HepG2 (cell line): Measurements from ENCODE around the gene LUZP1. TPM values are rescaled to one million over a fixed set of nuclear protein-coding genes. Genes with fewer than 3 reads are reported as not detected.

Experiments used
- NONO ChIP-seq, 2 experiments: fragments of 450-650 bp in 1 of 2; sonication (generic) in 1 of 2; formaldehyde crosslinking in 1 of 2; IDR thresholded peaks in 1 of 2; conservative IDR thresholded peaks in 1 of 2; 2 replicates each; pipeline versions ENCODE4 v1.6.1 to v1.8.0; 2017 to 2022; ENCODE audit warnings: mild to moderate bottlenecking in 1 of 2, missing genetic modification reagents in 1 of 2, moderate library complexity in 1 of 2
- ZNF782 ChIP-seq: sonication (generic); formaldehyde crosslinking; IDR thresholded peaks from 2 replicates; pipeline ENCODE4 v1.4.0; 2020; ENCODE audit warnings: missing genetic modification reagents, mild to moderate bottlenecking, borderline replicate concordance
- polyA plus RNA-seq, 8 experiments: library from polyadenylated mRNA; depleted of rRNA in 3 of 8; stranded (reverse) in 7 of 8; unstranded in 1 of 8; fragments of >200 nt; fragmentation: Illumina TruSeq in 4 of 8; extraction: Trizol in 4 of 8; gene quantifications; 2 replicates each; pipeline versions ENCODE4 v1.2.1 to v1.2.3, GENCODE V29; 2011 to 2016; ENCODE audit warnings: low read depth in 4 of 8, missing spikeins in 1 of 8, mixed read lengths in 1 of 8; ENCODE audit not compliant: insufficient read depth in 1 of 8
- total RNA-seq, 5 experiments: library from RNA; depleted of rRNA; stranded (reverse); fragments of >200 nt; fragmentation: Illumina TruSeq; extraction: Trizol; gene quantifications; 2 replicates each; pipeline ENCODE4 v1.2.3, GENCODE V29; 2016; ENCODE audit warnings: low read depth in 1 of 5
- TF ChIP-seq, protein P1 (sequence below): sonication (generic); formaldehyde crosslinking; IDR thresholded peaks from 2 replicates; pipeline ENCODE4 v1.5.0; 2020; ENCODE audit warnings: missing genetic modification reagents
- TF ChIP-seq, protein P2 (sequence below): sonication (generic); formaldehyde crosslinking; IDR thresholded peaks from 2 replicates; pipeline ENCODE4 v1.9.0; 2021; ENCODE audit warnings: missing genetic modification reagents, borderline replicate concordance
- TF ChIP-seq, protein P3 (sequence below): sonication (generic); formaldehyde crosslinking; IDR thresholded peaks from 2 replicates; pipeline ENCODE4 v1.5.1; 2020; ENCODE audit warnings: missing genetic modification reagents, mild to moderate bottlenecking, borderline replicate concordance

The LUZP1 gene
- total and polyA plus RNA-seq, 2 of the 13 experiments (the other 11 are each of a cell fraction or from before 2014, with no cell fraction given): 6.9 to 12.7 TPM

DNA sequence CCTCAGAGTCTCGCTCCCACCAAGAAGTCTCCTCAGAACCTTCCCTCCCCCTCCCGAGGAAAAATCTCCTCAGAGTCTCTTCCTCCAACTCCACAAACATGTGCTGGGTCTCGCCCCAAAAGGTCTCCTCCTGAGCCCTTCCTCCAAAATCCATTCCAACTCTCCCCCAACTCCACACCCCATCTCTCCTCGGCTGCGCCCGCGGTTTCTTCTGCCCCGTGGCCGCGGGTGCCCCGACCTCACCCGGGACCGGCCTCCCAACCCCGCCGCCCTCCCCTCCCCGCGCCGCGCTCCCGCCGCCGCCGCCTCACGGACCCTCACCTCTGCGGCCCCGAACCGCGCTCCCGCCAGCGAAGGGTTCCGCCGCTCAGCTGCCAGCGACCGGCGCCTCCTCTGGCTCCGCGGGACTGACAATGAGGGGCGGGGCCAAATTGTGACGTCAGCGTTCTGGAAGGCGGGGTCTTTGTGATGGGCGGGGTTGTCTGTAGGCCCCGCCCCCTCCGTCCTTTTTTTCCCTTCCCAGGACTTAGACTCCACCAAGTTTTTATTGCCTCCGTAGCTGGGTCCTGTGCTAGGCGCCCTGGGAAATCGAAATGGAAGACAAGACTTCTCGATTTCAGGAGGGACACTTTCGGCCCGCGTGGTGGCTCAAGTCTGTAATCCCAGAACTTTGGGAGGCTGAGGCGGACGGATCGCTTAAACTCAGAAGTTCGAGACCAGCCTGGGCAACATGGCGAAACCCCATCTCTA, at the start of gene LUZP1 (continued):
- TF ChIP-seq, protein P1, sequence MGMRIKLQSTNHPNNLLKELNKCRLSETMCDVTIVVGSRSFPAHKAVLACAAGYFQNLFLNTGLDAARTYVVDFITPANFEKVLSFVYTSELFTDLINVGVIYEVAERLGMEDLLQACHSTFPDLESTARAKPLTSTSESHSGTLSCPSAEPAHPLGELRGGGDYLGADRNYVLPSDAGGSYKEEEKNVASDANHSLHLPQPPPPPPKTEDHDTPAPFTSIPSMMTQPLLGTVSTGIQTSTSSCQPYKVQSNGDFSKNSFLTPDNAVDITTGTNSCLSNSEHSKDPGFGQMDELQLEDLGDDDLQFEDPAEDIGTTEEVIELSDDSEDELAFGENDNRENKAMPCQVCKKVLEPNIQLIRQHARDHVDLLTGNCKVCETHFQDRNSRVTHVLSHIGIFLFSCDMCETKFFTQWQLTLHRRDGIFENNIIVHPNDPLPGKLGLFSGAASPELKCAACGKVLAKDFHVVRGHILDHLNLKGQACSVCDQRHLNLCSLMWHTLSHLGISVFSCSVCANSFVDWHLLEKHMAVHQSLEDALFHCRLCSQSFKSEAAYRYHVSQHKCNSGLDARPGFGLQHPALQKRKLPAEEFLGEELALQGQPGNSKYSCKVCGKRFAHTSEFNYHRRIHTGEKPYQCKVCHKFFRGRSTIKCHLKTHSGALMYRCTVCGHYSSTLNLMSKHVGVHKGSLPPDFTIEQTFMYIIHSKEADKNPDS (CRISPR knock-in tag): no peak
- TF ChIP-seq, protein P2, sequence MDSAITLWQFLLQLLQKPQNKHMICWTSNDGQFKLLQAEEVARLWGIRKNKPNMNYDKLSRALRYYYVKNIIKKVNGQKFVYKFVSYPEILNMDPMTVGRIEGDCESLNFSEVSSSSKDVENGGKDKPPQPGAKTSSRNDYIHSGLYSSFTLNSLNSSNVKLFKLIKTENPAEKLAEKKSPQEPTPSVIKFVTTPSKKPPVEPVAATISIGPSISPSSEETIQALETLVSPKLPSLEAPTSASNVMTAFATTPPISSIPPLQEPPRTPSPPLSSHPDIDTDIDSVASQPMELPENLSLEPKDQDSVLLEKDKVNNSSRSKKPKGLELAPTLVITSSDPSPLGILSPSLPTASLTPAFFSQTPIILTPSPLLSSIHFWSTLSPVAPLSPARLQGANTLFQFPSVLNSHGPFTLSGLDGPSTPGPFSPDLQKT (CRISPR knock-in tag): 0 out of 2 replicates have a peak, but pooled peaks have one; percentile 52
- TF ChIP-seq ZNF782 (CRISPR knock-in tag) (no peak), NONO (IDR thresholded peaks at IDR 0.05) (no peak), NONO (CRISPR knock-in tag; conservative IDR thresholded peaks at IDR 0.05) (0 out of 2 replicates have a peak, but pooled peaks have one; percentile 49)
- TF ChIP-seq, protein P3, sequence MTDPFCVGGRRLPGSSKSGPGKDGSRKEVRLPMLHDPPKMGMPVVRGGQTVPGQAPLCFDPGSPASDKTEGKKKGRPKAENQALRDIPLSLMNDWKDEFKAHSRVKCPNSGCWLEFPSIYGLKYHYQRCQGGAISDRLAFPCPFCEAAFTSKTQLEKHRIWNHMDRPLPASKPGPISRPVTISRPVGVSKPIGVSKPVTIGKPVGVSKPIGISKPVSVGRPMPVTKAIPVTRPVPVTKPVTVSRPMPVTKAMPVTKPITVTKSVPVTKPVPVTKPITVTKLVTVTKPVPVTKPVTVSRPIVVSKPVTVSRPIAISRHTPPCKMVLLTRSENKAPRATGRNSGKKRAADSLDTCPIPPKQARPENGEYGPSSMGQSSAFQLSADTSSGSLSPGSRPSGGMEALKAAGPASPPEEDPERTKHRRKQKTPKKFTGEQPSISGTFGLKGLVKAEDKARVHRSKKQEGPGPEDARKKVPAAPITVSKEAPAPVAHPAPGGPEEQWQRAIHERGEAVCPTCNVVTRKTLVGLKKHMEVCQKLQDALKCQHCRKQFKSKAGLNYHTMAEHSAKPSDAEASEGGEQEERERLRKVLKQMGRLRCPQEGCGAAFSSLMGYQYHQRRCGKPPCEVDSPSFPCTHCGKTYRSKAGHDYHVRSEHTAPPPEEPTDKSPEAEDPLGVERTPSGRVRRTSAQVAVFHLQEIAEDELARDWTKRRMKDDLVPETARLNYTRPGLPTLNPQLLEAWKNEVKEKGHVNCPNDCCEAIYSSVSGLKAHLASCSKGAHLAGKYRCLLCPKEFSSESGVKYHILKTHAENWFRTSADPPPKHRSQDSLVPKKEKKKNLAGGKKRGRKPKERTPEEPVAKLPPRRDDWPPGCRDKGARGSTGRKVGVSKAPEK (CRISPR knock-in tag): no peak
